Upper lobe of left lung (tissue), 6 donors: ENCODE measurements around the gene STOX1. TPM values are rescaled to one million over a fixed set of nuclear protein-coding genes. Genes with fewer than 3 reads are reported as not detected.

Source experiments
- ATAC-seq, 2 donors: fragments of 200-7000 bp; cut with Tn5 transposase; one replicate each; pipeline ENCODE4 v1.9.1; 2022; ENCODE audit warnings: mild to moderate bottlenecking in 2 of 2, moderate library complexity in 2 of 2; ENCODE audit not compliant: low FRiP score in 2 of 2
- DNase-seq, 2 donors: peaks; one replicate each; pipeline ENCODE4 v3.0.0-alpha.2; 2019 to 2020
- H3K27ac ChIP-seq, 4 donors: fragments of 200-600 bp; sonication (generic); one replicate each; pipeline ENCODE4 v1.5.1; 2016 to 2019
- H3K27me3 ChIP-seq, 4 donors: fragments of 200-600 bp; sonication (generic); one replicate each; pipeline ENCODE4 v1.5.1; 2017 to 2019
- H3K36me3 ChIP-seq, 4 donors: fragments of 200-600 bp; sonication (generic); one replicate each; pipeline ENCODE4 v1.5.1; 2016 to 2019
- H3K4me1 ChIP-seq, 4 donors: fragments of 200-600 bp; sonication (generic); one replicate each; pipeline ENCODE4 v1.5.1; 2018 to 2019
- H3K4me3 ChIP-seq, 4 donors: fragments of 200-600 bp; sonication (generic); one replicate each; pipeline ENCODE4 v1.5.1; 2017 to 2019; ENCODE audit warnings: mild to moderate bottlenecking in 2 of 4, moderate library complexity in 1 of 4
- H3K9me3 ChIP-seq, 4 donors: fragments of 200-600 bp; sonication (generic); one replicate each; pipeline ENCODE4 v1.5.1; 2018 to 2019
- EP300 ChIP-seq, 4 donors: sonication (generic); formaldehyde crosslinking; IDR thresholded peaks; one replicate each; pipeline ENCODE4 v1.5.1; 2017; ENCODE audit warnings: antibody characterized with exemption in 4 of 4, control low read depth in 2 of 4
- POLR2A ChIP-seq, 4 donors: fragments of 450-650 bp; IDR thresholded peaks; one replicate each; pipeline ENCODE4 v1.5.1; 2016 to 2017; ENCODE audit warnings: antibody characterized with exemption in 4 of 4, mild to moderate bottlenecking in 2 of 4
- POLR2AphosphoS5 ChIP-seq, 2 donors: sonication (generic); formaldehyde crosslinking; IDR thresholded peaks; one replicate each; pipeline ENCODE4 v1.5.1; 2017; ENCODE audit warnings: antibody characterized with exemption in 2 of 2
- WGBS, 2 donors: methylation state at CpG; one replicate each; pipeline ENCODE4 v1.1.5; 2017 to 2018; 5-methylcytosine and 5-hydroxymethylcytosine counted together
- total RNA-seq, 6 donors: library from RNA; depleted of rRNA in 4 of 6; stranded (reverse); fragments of >200 nt in 4 of 6; gene quantifications; one replicate each; pipeline versions ENCODE4 v1.1.0 to v1.2.1, GENCODE V29; 2016 to 2021
- TF ChIP-seq, protein P1 (sequence below), 6 experiments: fragments of 450-650 bp in 4 of 6; fragments of 200-600 bp in 2 of 6; sonication (generic) in 2 of 6; IDR thresholded peaks; one replicate each; pipeline ENCODE4 v1.5.1; 2016 to 2019; ENCODE audit warnings: antibody characterized with exemption in 6 of 6
- donor health status: DM: no; HTN: no; CAD: no; lungs with moderate emphysema.
- donor health status: DM: no; HTN: yes; CAD: no; lungs with severe emphysema.

The STOX1 gene
- total RNA-seq, 6 donors from 2014 or later: 0.23 to 25.6 (median 3.1) TPM

DNA sequence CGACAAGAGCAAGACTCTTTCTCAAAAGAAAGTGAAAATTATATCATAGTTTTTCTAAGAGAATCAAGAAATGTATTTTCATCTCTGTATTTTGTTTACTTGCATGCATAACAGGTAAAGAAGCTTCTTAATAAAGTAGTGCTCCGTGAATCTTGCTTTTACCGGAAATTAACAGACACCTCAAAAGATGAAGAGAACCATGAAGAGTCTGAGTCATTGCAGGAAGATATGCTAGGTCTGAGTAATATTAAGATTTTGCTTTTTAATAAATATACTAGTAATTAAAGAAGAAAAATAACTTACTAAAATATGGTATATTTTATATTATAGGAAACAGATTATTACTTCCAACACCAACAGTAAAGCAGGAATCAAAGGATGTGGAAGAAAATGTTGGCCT, 39.5 kb upstream of the STOX1 start:
- no peaks in the 10 kb centered on the region for H3K27me3 ChIP-seq
- H3K27ac ChIP-seq: no peak overlapping the region
- TF ChIP-seq, protein P1, sequence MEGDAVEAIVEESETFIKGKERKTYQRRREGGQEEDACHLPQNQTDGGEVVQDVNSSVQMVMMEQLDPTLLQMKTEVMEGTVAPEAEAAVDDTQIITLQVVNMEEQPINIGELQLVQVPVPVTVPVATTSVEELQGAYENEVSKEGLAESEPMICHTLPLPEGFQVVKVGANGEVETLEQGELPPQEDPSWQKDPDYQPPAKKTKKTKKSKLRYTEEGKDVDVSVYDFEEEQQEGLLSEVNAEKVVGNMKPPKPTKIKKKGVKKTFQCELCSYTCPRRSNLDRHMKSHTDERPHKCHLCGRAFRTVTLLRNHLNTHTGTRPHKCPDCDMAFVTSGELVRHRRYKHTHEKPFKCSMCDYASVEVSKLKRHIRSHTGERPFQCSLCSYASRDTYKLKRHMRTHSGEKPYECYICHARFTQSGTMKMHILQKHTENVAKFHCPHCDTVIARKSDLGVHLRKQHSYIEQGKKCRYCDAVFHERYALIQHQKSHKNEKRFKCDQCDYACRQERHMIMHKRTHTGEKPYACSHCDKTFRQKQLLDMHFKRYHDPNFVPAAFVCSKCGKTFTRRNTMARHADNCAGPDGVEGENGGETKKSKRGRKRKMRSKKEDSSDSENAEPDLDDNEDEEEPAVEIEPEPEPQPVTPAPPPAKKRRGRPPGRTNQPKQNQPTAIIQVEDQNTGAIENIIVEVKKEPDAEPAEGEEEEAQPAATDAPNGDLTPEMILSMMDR (IDR thresholded peaks at IDR 0.05): no peak
- TF ChIP-seq POLR2AphosphoS5 (IDR thresholded peaks at IDR 0.05) (no peak), POLR2A (IDR thresholded peaks at IDR 0.05) (no peak), EP300 (IDR thresholded peaks at IDR 0.05) (no peak)
- no peaks in the 10 kb centered on the region for H3K4me1 ChIP-seq
- WGBS, 2 donors: 86 to 89% methylated on average over 3 of the region's 3 CpGs
- H3K4me3 ChIP-seq: no peak overlapping the region
- DNase-seq (no peak), ATAC-seq (no peak)
- H3K9me3 ChIP-seq: no peaks in the 10 kb centered on the region
- peaks cover 30 to 91% (median 71%) of the 10 kb centered on the region in 4 donors for H3K36me3 ChIP-seq

DNA sequence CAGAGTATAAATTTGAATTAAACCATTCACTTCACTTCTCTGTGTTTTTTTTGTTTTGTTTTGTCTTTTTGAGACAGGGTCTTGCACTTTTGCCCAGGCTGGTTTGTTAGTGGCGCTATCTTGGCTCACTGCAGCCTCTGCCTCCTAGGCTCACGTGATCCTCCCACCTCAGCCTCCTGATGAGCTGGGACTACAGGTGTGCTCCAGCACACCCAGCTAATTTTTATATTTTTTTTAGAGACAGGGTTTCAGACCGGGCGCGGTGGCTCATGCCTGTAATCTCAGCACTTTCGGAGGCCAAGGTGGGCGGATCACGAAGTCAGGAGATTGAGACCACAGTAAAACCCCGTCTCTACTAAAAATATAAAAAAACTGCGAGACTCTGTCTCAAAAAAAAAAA, 36.9 kb upstream of the STOX1 start:
- Histone ChIP-seq H3K4me1 (no peaks in the 10 kb centered on the region), H3K27ac (no peak overlapping the region), H3K27me3 (no peaks in the 10 kb centered on the region), H3K9me3 (no peaks in the 10 kb centered on the region), H3K4me3 (no peak overlapping the region), H3K36me3 (peaks cover 30 to 98% (median 68%) of the 10 kb centered on the region in 4 donors)
- DNase-seq (no peak), ATAC-seq (no peak)
- TF ChIP-seq POLR2AphosphoS5 (IDR thresholded peaks at IDR 0.05) (no peak), EP300 (IDR thresholded peaks at IDR 0.05) (no peak)
- TF ChIP-seq, protein P1 (IDR thresholded peaks at IDR 0.05): no peak
- WGBS, 2 donors: 94 to 98% methylated on average over 10 of the region's 10 CpGs

DNA sequence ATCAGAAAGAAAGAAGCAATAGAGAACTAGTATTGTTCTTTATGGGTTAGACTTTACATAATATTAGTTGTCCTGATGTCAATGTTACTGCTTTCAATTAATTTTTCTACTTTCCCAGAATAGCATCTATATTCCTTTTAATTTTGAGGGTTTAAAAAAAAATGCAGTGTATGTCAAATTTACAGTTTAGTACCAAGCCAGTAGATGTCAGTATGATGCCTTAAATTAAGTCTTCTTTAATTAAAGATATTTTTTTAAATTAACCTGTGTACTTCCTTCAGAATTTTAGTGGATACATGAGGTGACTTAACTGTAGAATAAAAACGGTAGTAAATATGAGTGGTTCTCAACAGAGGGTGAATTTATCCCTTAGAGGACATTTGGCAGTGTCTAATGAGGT, 35.2 kb upstream of the STOX1 start:
- no peak overlapping the region for H3K4me3 ChIP-seq
- no peak for TF ChIP-seq POLR2AphosphoS5 (IDR thresholded peaks at IDR 0.05)
- no peak for TF ChIP-seq POLR2A (IDR thresholded peaks at IDR 0.05)
- TF ChIP-seq, protein P1 (IDR thresholded peaks at IDR 0.05): no peak
- TF ChIP-seq EP300 (IDR thresholded peaks at IDR 0.05): no peak
- no peaks in the 10 kb centered on the region for H3K4me1 ChIP-seq
- no peaks in the 10 kb centered on the region for H3K9me3 ChIP-seq
- ATAC-seq (no peak), DNase-seq (no peak)
- WGBS, 2 donors: 77 to 80% methylated on average over 1 of the region's 1 CpG
- peaks cover 20 to 94% (median 56%) of the 10 kb centered on the region in 4 donors for H3K36me3 ChIP-seq
- no peaks in the 10 kb centered on the region for H3K27me3 ChIP-seq
- no peak overlapping the region for H3K27ac ChIP-seq

DNA sequence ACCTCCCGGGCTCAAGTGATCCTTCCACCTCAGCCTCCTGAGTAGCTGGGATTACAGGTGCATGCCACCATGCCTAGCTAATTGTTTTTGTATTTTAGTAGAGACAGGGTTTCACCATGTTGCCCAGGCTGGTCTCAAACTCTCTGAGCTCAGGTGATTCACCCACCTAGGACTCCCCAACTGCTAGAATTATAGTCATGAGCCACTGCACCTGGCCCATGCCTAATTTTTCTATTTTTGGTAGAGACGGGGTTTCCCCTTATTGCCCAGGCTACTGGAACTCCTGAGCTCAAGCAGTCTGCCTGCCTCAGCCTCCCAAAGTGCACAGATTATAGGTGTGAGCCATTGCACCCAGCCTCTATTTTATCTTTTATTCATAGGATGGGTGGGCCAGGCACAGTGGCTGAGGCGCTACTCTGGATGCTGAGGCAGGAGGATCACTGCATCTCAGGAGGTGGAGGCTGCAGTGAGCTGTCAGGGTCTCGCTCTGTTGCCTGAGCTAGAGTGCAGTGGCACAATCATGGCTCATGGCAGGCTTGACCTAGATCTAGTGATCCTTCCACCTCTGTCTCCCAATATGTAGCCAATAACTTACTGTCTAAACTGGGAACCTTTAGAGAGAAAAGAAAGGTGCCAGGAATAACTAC, 31.3 kb upstream of the STOX1 start:
- H3K27ac ChIP-seq: no peak overlapping the region
- no peaks in the 10 kb centered on the region for H3K9me3 ChIP-seq
- no peak for TF ChIP-seq POLR2AphosphoS5 (IDR thresholded peaks at IDR 0.05)
- TF ChIP-seq, protein P1 (IDR thresholded peaks at IDR 0.05): no peak
- TF ChIP-seq POLR2A (IDR thresholded peaks at IDR 0.05): no peak
- TF ChIP-seq EP300 (IDR thresholded peaks at IDR 0.05): no peak
- H3K27me3 ChIP-seq: no peaks in the 10 kb centered on the region
- ATAC-seq: no peak
- no peak for DNase-seq
- 98 to 99% methylated on average over 4 of the region's 4 CpGs for WGBS, 2 donors
- no peak overlapping the region for H3K4me3 ChIP-seq
- no peaks in the 10 kb centered on the region for H3K4me1 ChIP-seq
- peaks cover 0 to 56% (median 20%) of the 10 kb centered on the region in 4 donors for H3K36me3 ChIP-seq

DNA sequence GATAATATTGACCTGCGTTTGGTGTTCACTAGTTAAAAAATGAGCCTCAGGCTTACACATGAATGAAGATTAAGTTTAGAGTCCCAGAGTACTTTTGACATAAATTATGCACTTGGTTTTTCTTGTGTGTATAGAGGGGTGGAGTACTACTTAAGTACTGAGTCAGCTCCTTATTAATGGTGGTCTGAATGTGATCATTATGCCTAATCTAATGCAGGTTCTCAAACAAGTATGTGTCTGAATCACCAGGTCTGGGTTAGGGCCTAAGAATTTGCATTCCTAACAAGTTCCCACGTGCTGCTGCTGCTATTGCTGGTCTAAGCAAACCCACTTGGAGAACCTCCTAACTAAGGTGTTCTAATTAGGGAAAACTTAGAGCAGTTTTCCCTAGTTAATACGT, 30.7 kb upstream of the STOX1 start:
- no peaks in the 10 kb centered on the region for H3K4me1 ChIP-seq
- ATAC-seq (no peak), DNase-seq (no peak)
- TF ChIP-seq POLR2A (IDR thresholded peaks at IDR 0.05) (no peak), POLR2AphosphoS5 (IDR thresholded peaks at IDR 0.05) (no peak), EP300 (IDR thresholded peaks at IDR 0.05) (no peak)
- TF ChIP-seq, protein P1 (IDR thresholded peaks at IDR 0.05): no peak
- H3K4me3 ChIP-seq: no peak overlapping the region
- no peaks in the 10 kb centered on the region for H3K9me3 ChIP-seq
- H3K36me3 ChIP-seq: peaks cover 0 to 51% (median 18%) of the 10 kb centered on the region in 4 donors
- 74 to 89% methylated on average over 3 of the region's 3 CpGs for WGBS, 2 donors
- H3K27me3 ChIP-seq: no peaks in the 10 kb centered on the region
- H3K27ac ChIP-seq: no peak overlapping the region
